ENCODE measurements around the gene SPIRE2. TPM values are rescaled to one million over a fixed set of nuclear protein-coding genes. Genes with fewer than 3 reads are reported as not detected.
A peak's percentile ranks its signal among the peaks of the same experiment; 100 is the strongest.
"Not testable (repeated sequence)": the region's sequence is repeated elsewhere in the genome, so short reads cannot be mapped to it uniquely, and the experiment has no call there.

The SPIRE2 gene
- total RNA-seq, 1 donor from 2014 or later, result 9.5 TPM

DNA sequence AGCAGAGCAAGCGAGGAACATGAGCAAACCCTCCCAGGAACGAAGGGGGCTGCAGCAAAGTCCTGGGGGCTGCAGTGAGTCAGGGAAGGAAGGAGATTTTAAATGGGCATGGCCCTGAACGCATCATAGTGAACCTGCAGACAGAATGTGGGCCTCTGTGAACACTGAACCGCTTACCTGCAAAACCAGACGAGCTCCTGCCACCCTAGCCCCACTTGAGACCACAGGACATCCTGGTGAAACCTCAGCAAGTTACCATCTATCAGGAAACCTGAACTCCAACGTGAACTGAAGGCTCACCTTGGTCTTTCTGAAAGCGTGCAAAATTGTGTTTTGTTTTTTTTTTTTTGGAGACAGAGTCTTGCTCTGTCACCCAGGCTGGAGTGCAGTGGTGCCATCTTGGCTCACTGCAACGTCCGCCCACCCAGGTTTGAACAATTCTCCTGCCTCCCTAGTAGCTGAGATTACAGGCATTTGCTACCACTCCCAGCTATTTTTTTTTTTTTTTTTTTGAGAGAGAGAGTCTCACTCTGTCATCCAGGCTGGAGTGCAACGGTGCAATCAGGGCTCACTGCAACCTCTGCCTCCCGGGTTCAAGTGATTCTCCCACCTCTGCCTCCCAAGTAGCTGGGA, 42.6 kb upstream of the SPIRE2 start:
- DNase-seq, result no peak
- TF ChIP-seq, protein P1, sequence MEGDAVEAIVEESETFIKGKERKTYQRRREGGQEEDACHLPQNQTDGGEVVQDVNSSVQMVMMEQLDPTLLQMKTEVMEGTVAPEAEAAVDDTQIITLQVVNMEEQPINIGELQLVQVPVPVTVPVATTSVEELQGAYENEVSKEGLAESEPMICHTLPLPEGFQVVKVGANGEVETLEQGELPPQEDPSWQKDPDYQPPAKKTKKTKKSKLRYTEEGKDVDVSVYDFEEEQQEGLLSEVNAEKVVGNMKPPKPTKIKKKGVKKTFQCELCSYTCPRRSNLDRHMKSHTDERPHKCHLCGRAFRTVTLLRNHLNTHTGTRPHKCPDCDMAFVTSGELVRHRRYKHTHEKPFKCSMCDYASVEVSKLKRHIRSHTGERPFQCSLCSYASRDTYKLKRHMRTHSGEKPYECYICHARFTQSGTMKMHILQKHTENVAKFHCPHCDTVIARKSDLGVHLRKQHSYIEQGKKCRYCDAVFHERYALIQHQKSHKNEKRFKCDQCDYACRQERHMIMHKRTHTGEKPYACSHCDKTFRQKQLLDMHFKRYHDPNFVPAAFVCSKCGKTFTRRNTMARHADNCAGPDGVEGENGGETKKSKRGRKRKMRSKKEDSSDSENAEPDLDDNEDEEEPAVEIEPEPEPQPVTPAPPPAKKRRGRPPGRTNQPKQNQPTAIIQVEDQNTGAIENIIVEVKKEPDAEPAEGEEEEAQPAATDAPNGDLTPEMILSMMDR (IDR thresholded peaks at IDR 0.05), result no peak
- Histone ChIP-seq H3K4me1 (no peaks in the 10 kb centered on the region), H3K9me3 (no peaks in the 10 kb centered on the region), H3K4me3 (no peak overlapping the region), H3K27ac (no peak overlapping the region), H3K27me3 (no peaks in the 10 kb centered on the region), H3K36me3 (no peaks in the 10 kb centered on the region)
- ATAC-seq, result peak; percentile 27
- intact Hi-C loops (cut with DNase I), result no loop called here

DNA sequence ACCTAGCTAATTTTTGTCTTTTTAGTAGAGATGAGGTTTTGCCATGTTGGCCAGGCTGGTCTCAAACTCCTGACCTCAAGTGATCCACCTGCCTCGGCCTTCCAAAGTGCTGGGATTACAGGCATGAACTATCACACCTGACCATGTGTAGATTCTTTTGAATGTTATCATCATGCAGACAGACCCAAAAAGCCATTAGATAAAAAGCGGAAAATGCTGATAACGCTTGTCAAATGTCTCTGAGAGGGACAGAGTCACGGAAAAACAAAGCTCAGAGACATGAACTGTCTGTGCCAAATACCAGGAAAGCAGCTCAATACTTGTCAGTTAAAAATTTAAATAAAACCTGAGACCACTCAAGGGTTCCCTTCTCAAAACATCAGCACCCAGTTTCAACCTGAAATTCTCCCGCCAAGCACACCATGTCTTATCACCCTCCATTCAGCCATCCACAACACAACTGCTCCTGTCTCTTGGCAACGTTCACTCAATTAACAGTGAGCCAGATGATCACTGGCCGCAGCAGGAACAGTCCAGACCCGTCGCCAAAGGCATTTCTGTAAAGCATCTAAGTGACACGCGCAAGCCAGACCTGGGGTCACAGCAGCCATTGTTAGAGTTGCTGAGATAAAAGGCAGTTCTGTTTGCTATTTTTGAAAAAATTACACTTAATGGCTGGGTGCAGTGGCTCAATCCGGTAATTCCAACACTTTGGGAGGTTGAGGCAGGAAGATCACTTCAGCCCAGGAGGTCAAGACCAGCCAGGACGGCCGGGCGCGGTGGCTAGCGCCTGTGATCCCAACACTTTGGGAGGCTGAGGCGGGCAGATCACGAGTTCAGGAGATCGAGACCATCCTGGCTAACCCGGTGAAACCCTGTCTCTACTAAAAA, 41.6 kb upstream of the SPIRE2 start:
- Histone ChIP-seq H3K27me3 (no peaks in the 10 kb centered on the region), H3K9me3 (no peaks in the 10 kb centered on the region), H3K36me3 (no peaks in the 10 kb centered on the region), H3K4me3 (no peak overlapping the region), H3K4me1 (no peaks in the 10 kb centered on the region), H3K27ac (no peak overlapping the region)
- intact Hi-C loops (cut with DNase I), result no loop called here
- DNase-seq, result no peak
- TF ChIP-seq, protein P1 (IDR thresholded peaks at IDR 0.05), result no peak
- no peak for ATAC-seq

DNA sequence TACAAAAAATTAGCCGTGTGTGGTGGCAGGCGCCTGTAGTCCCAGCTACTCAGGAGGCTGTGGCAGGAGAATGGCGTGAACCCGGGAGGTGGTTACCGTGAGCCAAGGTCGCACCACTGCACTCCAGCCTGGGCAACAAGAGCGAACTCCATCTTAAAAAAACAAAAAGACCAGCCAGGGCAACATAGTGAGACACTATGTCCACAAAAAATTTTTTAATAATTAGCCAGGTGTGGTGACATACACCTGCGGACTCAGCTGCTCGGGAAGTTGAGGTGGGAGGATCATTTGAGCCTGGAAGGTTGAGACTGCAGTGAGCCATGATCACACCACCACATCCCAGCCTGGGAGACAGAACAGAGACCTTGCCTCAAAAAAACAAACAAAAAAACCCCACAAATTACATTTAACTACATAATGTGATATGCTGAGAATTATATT, 40.9 kb upstream of the SPIRE2 start:
- intact Hi-C loops (cut with DNase I), result no loop called here
- Histone ChIP-seq H3K9me3 (no peaks in the 10 kb centered on the region), H3K36me3 (no peaks in the 10 kb centered on the region), H3K27ac (no peak overlapping the region), H3K4me1 (no peaks in the 10 kb centered on the region), H3K27me3 (no peaks in the 10 kb centered on the region), H3K4me3 (no peak overlapping the region)
- TF ChIP-seq, protein P1 (IDR thresholded peaks at IDR 0.05), result no peak
- ATAC-seq, result no peak
- DNase-seq, result no peak

DNA sequence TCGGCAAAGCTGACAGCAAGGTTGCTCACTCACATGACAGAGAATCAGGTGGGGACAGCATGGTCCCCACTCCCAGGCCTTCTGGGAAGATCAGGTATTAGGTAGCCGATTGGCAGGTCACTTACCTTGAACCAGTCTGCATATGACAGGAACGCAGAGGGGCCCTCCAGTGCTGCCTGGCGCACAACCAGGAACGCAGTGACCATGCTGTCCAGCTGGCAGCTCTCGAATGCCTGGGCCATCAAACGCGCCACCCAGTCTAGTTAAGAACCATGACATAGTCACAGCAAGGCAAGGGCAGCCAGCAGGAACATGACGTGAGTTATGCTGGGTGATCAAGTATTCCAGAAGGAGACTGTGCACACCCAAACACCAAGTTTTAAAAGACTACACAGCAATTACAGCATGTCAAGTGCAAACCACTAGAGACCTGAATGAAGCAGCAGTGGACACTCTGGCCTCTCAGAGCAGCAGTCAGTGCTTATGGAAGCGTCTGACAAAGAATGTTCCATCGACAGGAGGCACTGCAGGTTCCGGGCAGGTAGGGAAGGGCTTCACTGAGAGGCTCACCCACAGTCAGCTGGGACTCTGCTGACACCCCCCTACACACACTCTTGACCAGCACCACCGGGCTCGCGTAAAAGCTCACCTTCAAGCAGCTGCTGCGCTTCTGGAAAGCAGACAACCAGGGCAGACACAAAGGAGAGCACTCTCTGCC, 36.8 kb upstream of the SPIRE2 start:
- Histone ChIP-seq H3K9me3 (no peaks in the 10 kb centered on the region), H3K27ac (no peak overlapping the region), H3K4me1 (no peaks in the 10 kb centered on the region), H3K36me3 (no peaks in the 10 kb centered on the region), H3K4me3 (no peak overlapping the region), H3K27me3 (no peaks in the 10 kb centered on the region)
- ATAC-seq (no peak), DNase-seq (no peak)
- TF ChIP-seq, protein P1 (IDR thresholded peaks at IDR 0.05), result no peak
- intact Hi-C loops (cut with DNase I), result loop anchor here (5.0 kb wide), 1 partner anchor 84 kb away; no protein-coding TSS in a partner anchor

GRCh38 chr16:89793092-89793491, 35.2 kb upstream of the SPIRE2 start:
- peak; percentile 82 for DNase-seq
- H3K36me3 ChIP-seq, H3K4me3 ChIP-seq, ATAC-seq, H3K27ac ChIP-seq, H3K9me3 ChIP-seq, H3K27me3 ChIP-seq, H3K4me1 ChIP-seq: not testable (repeated sequence)
- intact Hi-C loops (cut with DNase I), result loop anchor here (5.0 kb wide), 1 partner anchor 86 kb away; no protein-coding TSS in a partner anchor
- TF ChIP-seq, protein P1 (IDR thresholded peaks at IDR 0.05), result peak; percentile 84
